HG02798 (cell line): ENCODE measurements around the gene DSC3.
"Not testable (repeated sequence)": the region's sequence is repeated elsewhere in the genome, so short reads cannot be mapped to it uniquely, and the experiment has no call there.

Source experiments
- ATAC-seq: cut with Tn5 transposase; IDR thresholded peaks from one replicate; pipeline ENCODE4 v1.9.1; 2021; ENCODE audit warnings: mild to moderate bottlenecking; ENCODE audit not compliant: unreplicated experiment, poor library complexity

DSC3 gene

GRCh38 chr18:30982285-30982992 lies 60.1 kb downstream of the DSC3 start:
- ATAC-seq = no peak

DNA sequence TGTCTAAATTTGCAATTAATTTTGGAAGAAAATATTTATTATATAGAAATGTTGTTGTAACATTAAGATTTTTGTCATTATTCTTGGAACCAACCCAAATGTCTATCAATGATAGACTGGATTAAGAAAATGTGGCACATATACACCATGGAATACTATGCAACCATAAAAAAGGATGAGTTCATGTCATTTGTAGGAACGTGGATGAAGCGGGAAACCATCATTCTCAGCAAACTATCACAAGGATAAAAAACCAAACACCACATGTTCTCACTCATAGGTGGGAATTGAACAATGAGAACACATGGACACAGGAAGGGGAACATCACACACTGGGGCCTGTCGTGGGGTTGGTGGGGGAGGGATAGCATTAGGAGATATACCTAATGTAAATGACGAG lies 64.5 kb downstream of the DSC3 start:
- not testable (repeated sequence) for ATAC-seq

GRCh38 chr18:30971338-30971956 lies 71.1 kb downstream of the DSC3 start:
- ATAC-seq = peak; percentile 73

GRCh38 chr18:30970196-30970816 lies 72.2 kb downstream of the DSC3 start:
- no peak for ATAC-seq

GRCh38 chr18:30969670-30970170 lies 72.8 kb downstream of the DSC3 start:
- ATAC-seq = no peak

GRCh38 chr18:30967701-30968100 lies 74.8 kb downstream of the DSC3 start:
- ATAC-seq = no peak

DNA sequence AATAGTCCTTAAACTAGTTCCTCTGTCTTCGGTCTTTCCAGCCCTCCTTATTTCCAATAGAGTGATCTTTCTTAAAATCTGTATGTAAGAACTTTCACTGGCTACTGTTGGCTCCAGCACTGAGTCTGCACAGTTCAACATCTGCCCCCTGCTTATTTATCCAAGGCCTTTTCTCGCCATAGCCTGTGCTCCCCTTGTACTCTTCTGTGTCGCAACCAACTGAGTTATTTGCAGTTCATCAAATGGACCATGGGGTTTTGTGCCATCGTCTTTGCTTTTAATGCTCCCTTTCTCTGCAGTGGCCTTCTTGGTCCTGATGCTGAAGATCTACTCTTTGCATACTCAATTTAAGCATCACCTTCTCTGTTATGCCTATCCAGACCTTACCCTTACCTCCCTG lies 77.3 kb downstream of the DSC3 start:
- no peak for ATAC-seq

DNA sequence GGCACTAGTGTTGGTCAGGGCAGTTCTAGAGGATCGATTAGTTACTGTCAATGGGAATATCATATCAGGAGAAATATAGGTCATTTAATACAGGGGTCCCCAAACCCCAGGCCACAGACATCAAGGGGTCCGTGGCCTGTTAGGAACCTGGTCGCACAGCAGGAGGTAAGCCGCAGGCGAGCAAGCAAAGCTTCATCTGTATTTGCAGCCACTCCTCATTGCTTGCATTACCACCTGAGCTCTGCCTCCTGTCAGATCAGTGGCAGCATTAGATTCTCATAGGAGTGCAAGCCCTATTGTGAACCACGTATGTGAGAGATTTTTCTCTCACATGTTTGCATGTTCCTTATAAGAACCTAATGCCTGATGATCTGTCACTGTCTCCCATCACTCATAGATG lies 81.9 kb downstream of the DSC3 start:
- no peak for ATAC-seq

DNA sequence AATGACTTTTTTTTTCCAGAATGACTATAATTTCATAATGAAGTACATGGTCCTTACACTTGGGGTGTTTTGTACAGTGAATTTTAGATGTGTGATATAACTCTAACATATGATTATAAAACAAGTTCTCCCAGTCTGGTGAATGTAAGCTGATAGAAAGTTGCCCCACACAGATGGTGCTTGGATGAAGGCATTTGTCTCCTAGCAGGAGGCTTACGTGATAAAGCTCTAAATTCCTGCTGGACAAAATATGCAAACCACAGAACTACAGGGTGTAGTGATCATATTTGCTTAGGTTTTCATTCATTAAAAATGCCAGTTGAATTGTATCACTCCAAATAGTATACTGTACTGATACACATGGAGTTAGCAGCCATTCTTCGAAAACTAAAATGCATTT lies 85.5 kb downstream of the DSC3 start:
- ATAC-seq = no peak

DNA sequence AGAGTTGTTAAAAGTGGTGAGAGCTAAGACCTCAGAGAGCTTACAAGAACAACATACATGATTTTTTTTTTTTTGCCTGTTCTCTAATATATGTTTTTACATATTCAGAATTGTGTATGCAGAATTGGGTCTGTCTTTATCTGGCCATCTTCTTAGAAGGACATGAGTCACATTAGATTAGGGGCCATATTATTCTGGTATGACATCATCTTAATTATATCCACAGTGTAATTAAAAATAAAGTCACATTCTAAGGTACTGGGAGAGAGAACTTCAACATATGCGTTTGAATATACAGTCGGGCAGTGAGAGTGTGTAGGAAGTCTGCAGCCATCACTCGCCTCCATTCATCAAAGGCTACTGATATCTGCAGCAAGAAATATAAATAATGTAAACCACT lies 88.3 kb downstream of the DSC3 start:
- no peak for ATAC-seq

DNA sequence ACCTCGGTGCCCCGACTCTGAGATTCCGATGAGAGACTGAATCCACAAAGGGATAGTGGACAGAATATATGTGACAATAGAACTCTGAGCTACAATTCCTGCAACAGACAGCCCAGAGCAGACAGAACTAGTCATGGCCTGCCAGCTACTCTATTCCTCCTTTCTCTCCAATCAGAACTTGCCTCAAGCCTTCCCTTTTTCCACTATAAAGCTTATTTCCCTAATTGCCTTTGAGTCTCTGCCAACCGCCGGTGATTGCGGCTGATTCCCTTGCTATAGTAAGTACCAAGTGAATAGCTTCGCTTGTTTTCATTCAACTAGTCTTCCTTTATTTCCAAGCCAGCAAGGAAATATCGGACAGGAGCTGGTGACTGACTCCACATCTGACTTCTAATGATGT lies 96.8 kb downstream of the DSC3 start:
- ATAC-seq = no peak

DNA sequence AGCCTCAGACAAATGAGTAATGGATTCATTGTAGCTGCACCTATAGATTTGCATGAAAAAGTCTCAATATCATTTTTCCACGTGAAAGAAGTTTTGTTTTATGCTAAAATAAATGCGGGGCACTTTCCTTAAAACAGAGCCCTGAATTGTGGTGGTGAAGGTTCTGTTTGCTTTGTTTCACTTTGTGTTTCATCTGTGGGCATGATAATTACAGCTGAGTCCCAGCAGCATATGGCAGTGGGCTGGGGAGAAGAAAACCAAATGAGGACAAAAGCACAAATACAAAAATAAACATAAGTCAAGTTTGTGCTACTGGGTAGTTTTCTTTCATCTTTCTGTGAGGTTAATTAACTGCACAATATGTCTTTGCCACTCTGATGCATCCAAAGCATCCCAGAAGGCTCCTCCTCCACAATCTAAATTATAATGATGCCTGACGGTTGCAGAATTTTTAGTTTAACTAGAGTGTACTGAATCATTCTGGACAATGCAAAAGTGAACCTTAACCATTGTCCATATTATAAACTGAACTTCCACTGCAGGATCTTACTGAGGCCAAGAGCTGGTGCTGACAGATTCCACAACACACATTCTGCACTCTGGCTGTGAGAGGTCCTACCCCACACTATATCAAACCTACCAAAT lies 97.6 kb downstream of the DSC3 start:
- ATAC-seq = no peak

GRCh38 chr18:30940952-30941539 lies 101.5 kb downstream of the DSC3 start:
- no peak for ATAC-seq
